GM18508 (cell line): ENCODE results near the gene HTR3E.
"Not testable (repeated sequence)": the region's sequence is repeated elsewhere in the genome, so short reads cannot be mapped to it uniquely, and the experiment has no call there.

Experiments used
- ATAC-seq: cut with Tn5 transposase; IDR thresholded peaks from one replicate; pipeline ENCODE4 v1.9.1; 2021; ENCODE audit warnings: moderate number of reproducible peaks; ENCODE audit not compliant: insufficient read depth, unreplicated experiment

HTR3E gene

DNA sequence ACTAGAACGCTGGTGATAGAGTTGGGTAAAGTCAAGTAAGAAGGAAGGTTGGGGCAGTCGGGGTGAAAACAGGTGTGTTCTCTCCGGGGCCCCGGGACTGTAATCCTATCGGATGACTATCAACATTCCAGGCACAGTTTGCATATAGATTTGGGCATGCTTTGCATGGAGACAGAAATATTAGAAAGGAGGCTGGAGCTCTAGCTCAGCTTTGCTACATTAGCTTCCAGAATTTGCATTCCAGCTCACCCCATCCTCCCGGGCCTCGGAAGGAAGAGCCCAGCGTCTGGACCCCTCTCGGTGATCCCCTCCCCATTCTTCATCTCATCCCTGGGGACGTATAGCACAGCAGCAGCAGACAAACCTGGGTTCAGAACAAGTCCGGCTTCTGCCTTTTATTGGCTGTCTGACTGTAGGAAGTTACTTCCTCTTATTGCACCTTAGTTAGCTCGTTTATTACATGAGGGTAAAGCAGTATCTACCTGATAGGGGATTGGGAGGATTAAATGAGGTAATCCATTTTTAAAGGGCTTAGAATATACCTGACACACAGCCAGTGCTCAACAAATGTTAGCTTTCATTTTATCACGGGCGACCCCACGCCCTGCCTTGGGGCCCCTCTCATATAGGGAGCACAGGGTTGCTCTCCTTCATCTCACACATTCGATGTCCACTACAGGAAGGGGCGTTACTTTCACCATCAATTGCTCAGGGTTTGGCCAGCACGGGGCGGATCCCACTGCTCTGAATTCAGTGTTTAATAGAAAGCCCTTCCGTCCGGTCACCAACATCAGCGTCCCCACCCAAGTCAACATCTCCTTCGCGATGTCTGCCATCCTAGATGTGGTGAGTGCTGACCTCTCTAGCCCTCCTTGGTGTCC is 3.2 kb downstream of the HTR3E start:
- no peak for ATAC-seq

DNA sequence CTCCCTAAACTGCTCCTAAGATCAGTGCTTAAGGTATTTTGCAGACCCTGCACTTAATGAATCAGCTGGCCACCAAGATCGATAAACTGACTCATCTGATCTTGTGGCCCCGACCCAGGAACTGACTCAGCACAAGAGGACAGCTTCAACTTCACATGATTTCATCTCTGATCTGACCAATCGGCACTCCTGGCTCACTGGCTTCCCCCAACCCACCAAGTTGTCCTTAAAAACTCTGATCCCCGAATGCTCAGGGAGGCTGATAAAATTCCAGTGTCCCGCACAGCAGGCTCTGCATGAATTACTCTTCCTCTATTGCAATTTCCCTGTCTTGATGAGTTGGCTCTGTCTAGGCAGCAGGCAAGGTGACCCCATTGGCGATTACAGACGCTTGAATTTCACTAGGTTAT is 13.5 kb downstream of the HTR3E start:
- ATAC-seq: no peak

DNA sequence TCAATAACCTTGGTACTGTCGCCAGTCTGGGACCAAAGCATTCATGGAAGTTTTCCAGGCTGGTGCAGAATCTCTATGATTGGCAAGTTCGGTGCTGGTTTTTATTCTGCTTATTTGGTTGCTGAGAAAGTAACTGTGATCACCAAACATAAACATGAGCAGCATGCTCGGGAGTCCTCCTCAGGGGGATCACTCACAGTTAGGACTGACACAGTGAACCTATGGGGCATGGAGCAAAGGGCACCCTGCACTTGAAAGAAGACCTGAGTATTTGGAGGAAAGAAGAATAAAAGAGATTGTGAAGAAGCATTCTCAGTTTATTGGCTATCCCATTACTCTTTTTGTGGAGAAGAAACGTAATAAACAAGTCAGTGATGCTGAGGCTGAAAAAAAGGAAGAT is 19.2 kb downstream of the HTR3E start:
- ATAC-seq: no peak

DNA sequence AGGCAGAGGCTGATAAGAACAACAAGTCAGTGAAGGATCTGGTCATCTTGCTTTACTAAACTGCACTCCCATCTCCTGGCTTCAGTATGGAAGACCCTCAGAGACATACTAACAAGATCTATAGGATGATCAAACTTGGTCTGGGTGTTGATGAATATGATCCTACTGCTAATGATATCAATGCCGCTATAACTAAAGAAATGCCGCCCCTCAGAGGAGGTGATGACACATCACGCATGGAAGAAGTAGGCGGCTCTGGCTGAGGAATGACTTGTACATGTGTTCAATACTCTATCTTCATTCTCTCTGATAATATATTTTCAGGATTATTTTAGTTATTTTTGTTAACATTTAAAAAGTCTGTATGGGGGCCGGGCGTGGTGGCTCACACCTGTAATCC is 20.8 kb downstream of the HTR3E start:
- ATAC-seq: no peak

DNA sequence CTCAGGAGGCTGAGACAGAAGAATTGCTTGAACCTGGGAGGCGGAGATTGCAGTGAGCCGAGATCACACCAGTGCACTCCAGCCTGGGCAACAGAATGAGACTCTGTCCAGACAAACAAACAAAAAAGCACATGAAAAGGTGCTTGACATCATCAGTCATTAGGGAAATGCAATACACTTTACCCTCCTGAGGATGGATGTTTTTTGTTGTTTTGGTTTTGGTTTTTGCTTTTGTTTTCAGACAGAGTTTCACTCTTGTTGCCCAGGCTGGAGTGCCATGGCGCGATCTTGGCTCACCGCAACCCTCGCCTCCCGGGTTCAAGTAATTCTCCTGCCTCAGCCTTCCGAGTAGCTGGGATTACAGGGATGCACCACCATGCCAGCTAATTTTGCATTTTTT is 24.2 kb downstream of the HTR3E start:
- ATAC-seq: not testable (repeated sequence)

DNA sequence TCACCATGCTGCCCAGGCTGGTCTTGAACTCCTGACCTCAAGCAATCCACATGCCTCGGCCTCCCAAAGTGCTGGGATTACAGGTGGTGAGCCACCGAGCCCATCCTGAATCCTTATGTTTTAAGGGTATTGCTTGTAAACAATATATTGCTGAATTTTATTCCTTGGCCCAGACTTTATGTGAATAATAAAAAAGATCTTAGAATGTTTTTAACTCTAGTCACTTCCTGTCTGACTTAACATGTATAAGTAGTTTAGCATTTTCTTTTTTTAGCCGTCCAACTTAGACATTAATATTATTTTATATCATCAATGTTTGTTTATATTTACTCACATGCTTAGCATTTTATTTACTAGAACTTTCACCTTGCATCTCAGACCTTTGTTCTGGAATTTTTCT is 29.1 kb downstream of the HTR3E start:
- ATAC-seq: no peak

DNA sequence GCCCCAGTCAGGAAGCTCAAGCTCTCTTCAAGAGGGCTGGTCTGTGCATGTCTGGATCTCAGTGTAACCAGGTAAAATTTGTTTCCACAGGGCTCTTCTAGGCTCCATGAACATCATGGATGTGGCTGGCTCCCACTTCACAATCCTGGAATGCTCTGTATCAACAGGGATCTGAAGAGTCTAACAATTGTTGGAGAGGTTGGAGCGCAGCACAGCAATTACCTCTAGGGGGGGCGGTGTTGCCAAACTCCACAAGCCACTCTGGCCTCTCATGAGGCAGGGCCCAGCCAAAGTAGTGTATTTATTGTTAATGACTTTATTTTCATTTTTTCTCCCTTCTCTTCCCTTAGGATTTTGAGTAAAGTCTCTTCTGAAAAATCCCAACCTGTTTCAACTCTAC is 32.1 kb downstream of the HTR3E start:
- no peak for ATAC-seq

DNA sequence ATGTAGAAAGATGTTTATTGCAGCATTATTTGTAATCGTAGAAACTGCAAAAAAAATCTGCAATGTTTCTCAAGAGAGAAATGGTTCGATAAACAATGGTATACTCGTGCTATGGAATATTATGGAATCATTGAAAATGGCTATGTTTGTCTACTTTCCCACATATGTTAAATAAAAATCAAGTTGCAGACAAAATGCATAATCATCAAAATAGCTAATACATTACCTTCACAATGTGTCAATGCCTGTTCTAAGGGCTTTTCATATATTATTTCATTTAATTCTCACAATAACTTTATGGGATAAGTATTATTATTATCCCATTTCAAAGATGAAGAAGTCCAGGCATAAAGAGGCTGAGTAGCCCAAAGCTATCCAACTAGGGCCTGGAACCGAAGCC is 36.1 kb downstream of the HTR3E start:
- no peak for ATAC-seq

DNA sequence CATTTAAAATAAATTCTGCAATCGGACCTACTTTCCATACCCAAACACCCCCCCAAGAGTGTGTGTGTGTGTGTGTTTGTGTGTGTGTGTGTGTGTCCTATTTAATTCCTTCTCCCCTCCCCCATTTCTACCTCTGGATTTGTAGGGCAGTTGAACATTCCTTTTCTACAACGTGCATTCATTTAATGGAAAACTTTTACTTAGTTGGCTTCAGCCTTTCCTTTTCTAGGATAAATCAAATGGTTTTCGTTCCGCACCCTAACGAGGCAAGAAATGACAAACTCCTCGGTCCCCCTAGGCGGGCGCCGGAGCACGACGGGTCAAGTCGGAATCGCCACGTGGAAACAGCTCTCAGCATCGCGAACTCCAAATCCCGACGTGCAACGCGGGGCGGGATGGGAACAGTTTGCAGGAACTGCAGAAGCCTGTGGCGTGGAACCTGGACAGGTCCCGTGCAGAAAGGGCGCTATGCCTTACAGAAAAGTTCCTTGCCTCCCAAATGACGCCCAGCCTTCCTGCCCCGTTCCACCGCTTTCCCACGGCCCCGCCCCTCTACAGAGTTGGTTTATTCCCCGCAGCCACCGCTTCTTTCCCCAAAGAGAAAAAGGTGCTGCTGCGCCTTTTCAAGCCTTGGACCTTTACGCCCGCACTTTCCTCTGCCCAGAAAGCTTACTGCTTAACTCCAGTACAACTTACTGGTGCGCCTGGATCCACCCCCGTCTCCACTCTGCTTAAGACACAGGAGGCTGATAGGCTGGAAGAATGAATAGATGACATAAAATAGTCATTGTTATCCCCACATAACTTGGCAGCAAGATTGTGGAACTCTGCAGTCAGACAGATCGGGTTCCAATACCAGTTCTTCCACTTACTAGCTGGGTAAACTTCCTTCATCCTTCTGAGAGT is 37.2 kb downstream of the HTR3E start:
- no peak for ATAC-seq

DNA sequence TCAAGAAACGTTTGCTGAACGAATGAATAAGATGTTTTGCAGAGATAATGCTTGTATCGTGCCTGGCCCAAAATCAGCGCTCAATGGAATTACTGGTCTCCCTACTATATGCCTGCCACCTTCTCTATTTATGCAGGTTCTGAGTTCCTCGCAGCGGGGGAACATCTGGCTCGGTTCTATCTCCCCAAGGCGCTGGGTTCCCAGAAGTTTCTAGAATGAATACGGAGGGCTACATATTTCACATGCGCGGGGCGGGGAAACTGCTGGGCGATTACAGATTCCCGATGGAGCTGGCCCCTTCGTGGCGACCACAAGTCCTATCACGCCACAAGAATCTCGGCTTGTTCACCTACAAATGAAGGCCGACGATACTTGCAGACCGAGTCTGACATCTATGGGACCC is 37.9 kb downstream of the HTR3E start:
- peak; percentile 21 for ATAC-seq

DNA sequence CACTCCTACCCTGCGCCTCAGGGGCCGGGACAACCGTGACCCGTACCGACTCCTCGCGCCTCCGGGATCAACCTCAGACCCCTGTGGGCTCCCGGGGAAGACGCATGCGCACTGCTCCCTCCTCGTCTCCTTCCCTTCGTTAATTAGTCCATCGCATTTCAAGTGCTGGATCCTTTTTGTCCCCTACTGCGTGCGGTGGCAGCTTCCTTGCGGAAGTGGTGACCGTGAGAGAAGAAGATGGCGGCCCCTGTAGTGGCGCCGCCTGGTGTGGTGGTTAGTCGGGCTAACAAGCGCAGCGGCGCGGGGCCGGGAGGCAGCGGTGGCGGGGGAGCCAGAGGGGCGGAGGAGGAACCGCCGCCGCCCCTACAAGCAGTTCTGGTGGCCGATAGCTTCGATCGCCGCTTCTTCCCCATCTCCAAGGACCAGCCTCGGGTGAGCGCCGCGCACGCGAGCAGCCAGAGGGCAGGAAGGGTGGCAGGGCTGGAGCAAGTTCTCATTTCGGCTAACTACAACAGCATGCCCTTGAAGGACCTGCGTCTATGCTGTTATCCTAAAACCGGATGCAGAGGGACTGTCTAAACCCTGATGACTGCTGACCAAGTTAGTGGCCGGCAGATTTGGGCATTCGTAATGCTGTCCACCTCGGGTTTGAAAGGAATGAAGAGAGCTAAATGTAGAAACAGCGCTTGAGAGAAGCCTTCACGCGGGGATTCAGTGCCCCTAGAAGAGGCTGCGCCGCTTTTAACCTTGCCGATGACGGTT is 38.5 kb downstream of the HTR3E start, which contains the start of gene EIF2B5:
Gene EIF2B5 (plus strand): TSS at position 210 of the 762 bp plus-strand sequence. CDS start 28 bp downstream, at position 238.
- ATAC-seq: peak; percentile 62

DNA sequence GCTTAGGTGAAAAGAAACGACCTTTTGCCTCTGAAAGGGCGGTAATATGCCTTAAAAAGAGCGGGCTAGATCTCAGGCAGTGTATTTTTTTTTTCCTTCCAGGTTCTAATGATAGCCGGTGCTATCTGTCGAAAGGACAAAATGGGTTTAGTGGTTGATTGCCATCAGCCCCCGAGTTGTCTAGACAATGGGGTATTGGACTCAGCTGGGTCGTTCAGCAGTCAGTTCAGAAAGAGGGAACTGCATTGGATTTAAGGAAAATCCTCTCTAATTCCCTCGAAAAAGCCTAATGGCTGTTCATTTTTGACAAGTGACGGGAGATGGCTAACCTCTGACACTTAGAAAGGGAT is 39.0 kb downstream of the HTR3E start:
- no peak for ATAC-seq

DNA sequence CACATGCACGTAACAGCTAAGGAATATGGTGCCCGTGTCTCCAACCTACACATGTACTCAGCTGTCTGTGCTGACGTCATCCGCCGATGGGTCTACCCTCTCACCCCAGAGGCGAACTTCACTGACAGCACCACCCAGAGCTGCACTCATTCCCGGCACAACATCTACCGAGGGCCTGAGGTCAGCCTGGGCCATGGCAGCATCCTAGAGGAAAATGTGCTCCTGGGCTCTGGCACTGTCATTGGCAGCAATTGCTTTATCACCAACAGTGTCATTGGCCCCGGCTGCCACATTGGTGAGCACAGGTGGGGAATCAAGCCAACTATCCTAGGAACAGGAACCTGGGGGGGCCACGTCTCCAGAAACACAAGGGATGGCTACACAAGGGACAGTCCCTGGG is 43.6 kb downstream of the HTR3E start:
- no peak for ATAC-seq

DNA sequence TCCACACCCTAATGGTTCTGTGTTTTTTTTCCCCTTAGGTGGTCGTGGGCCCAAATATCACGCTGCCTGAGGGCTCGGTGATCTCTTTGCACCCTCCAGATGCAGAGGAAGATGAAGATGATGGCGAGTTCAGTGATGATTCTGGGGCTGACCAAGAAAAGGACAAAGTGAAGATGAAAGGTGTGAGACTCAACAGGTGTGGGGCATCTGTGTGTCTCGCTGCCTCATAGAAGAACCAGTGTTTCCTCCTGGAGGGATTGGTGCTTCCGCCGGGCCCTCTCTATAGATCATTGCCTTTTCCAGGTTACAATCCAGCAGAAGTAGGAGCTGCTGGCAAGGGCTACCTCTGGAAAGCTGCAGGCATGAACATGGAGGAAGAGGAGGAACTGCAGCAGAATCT is 45.3 kb downstream of the HTR3E start:
- no peak for ATAC-seq

DNA sequence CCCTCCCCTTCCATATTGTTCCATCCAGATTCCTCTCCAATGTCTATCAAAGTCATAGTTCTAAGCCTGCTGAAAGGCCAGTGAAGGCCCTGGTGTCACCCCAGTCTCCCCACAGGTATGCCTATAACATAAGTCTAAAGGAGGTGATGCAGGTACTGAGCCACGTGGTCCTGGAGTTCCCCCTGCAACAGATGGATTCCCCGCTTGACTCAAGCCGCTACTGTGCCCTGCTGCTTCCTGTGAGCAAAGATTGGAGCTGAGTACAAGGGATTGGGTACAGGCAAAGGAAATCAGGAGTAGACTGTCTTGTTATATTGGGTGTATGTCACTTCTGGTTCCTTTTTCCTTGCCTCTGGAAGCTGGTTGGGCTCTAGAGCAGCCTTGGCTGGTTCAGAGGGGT is 46.5 kb downstream of the HTR3E start:
- ATAC-seq: no peak

DNA sequence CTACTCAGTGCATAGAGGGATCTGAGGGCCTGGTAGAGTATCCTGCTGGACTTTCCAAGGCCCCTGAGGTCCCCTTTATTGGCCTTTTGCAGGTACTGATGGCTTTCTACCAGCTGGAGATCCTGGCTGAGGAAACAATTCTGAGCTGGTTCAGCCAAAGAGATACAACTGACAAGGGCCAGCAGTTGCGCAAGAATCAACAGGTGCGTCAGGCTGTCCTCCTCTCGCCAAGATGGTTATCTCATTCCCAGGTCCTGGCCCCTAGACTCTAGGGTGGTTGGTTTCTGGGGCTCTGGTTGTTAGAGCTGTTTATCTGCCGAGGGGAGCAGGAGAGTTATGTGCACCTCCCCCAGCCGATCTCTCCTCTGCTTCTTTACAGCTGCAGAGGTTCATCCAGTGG is 47.6 kb downstream of the HTR3E start:
- no peak for ATAC-seq

DNA sequence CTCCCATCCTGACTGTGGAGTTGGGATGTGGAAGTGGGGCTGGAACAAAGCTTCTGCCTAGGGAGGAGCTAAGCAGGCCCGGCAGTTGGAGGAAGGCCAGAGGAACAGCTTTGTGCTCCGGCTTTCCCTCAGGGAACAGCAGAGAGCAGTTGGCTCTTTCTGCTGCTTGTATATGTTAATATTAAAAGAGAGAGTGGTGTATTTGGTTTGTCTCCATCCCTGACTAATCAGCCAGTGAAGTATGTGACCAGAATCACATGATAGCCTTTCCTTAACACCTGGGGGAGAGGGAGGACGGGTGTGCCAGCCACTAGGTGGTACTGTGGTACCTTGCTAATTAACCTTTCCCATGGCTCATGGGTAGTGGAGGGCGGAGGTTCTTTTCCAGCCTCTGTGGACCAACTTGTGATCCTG is 48.3 kb downstream of the HTR3E start:
- ATAC-seq: no peak

DNA sequence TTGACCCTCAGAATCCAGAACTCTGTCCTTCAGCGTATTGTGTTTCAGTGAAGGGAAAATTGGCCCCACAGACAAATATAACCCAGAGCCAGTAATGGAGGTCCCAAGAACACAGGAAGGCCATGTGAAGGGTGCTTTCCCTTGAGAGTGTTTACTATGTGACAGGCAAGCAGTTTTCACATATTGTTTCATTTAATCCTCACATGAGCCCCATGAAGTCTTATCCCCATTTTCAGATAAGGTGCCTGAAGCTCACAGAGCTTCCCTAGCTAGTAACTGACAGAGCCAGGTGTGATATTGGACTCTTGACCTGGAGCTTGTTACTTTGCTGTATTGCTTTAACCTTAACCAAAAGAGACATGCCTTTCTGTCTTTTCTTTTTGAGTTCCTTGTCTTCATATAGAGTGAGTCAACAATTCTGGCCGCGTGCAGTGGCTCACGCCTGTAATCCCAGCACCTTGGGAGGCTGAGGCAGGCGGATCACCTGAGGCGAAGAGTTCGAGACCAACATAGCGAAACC is 48.9 kb downstream of the HTR3E start:
- ATAC-seq: no peak

DNA sequence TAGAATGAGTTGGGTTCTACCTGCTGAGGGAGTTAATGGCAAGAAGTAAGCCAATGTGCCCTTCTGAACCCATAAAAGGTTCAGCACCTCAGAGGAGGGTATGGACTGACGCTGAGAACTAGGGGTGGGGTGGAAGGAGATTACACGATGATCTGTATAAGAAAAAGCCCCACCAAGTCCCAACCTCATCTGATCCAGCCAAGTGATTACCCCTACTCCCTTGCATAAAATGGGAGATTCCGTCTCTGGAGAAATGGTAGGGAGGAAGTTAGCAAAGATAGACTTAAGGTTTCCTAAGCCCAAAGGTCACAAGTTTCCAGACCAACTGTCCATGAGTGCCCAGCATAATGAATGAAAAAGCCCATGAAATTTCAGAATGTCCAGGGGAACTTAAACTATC is 51.2 kb downstream of the HTR3E start:
- ATAC-seq: no peak

DNA sequence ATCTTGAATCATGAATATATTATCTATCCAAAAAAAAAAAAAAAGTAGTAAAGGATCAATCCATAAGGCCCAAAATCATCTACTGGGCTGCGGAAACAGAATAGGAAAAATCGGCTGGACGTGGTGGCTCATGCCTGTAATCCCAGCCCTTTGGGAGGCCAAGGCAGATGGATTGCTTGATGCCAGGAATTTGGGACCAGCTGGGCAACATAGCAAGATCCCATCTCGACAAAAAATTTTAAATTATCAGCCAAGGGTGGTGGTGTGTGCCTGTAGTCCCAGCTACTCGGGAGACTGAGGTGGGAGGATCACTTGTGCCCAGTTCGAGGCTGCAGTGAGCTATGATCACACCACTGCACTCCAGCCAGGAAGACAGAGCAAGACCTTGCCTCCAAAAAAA is 52.3 kb downstream of the HTR3E start:
- no peak for ATAC-seq
